ENCODE results near the gene TMEM100.

TMEM100 gene

DNA sequence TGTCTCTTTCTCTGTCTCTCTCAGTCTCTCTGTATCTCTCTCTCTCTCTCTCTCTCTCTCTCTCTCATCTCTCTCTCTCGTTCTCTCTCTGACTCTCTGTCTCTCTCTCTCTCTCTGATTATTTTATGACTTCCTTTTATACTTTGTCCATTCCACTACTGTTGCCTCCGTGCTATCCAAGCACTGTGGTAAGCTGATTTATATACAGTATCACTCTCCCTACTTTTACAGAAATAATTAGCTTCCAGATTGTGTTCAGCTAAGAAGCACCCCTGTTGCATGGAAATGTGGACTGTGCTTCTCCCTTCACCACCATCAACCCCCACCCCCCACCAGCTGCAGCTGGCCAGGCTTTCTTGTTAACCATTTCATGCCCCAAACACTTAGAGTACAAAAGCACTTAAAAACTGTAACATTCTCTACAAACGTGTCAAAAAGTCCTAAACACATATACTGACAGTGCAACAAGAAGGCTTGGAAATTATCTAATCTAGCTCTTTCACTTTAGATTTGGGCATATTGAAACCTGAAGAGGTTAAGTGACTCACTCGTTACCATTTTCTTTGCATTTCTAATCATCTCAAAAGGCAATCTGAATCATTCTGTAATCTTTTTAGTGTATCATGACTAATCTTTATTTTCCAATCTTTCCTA lies 11.6 kb upstream of the TMEM100 start:
- Histone ChIP-seq H3K36me3 (no peaks in the 10 kb centered on the region), H3K27ac (no peak overlapping the region), H3K4me3 (no peak overlapping the region), H3K9me3 (no peaks in the 10 kb centered on the region), H3K27me3 (no peaks in the 10 kb centered on the region), H3K4me1 (peaks cover 0 to 39% (median 10%) of the 10 kb centered on the region in 4 donors)
- DNase-seq, result no peak
- intact Hi-C loops (cut with DNase I; ENCODE audit: low total_unique reads), result no loop called here
- TF ChIP-seq, protein P1, sequence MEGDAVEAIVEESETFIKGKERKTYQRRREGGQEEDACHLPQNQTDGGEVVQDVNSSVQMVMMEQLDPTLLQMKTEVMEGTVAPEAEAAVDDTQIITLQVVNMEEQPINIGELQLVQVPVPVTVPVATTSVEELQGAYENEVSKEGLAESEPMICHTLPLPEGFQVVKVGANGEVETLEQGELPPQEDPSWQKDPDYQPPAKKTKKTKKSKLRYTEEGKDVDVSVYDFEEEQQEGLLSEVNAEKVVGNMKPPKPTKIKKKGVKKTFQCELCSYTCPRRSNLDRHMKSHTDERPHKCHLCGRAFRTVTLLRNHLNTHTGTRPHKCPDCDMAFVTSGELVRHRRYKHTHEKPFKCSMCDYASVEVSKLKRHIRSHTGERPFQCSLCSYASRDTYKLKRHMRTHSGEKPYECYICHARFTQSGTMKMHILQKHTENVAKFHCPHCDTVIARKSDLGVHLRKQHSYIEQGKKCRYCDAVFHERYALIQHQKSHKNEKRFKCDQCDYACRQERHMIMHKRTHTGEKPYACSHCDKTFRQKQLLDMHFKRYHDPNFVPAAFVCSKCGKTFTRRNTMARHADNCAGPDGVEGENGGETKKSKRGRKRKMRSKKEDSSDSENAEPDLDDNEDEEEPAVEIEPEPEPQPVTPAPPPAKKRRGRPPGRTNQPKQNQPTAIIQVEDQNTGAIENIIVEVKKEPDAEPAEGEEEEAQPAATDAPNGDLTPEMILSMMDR (IDR thresholded peaks at IDR 0.05), result no peak

DNA sequence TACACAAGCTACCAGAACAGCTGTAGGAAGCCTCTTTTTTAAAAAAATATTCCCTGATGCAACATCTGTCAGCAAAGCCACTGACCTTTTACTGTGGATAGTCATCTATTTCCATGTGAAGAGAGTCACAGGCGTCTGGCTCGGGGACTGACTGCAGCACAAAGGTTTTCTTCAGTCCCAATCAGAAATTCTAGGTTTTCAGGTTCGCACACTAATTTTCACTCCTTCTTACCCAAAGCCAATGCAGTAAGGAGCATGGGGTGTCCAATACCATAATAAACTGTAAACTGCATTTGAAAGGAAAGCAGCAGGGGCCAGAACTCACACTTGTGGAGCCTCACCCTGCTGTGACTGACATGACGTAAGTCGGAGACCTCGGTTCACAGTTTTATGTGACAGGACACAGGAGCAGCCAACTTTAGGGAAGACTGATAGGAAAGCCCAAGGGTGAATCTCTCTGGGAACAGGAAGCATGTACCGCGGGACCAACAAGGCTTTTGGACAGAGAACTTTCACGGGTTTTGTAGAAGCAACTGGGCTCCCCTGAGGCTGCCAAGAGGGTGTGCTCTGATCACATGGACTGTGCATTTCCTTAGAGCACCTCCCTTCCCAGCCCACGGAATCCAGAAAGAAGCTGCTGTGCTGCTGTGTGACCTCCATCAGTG lies 9.1 kb upstream of the TMEM100 start:
- H3K9me3 ChIP-seq, result no peaks in the 10 kb centered on the region
- intact Hi-C loops (cut with DNase I; ENCODE audit: low total_unique reads), result no loop called here
- H3K36me3 ChIP-seq, result no peaks in the 10 kb centered on the region
- peak overlapping the region in 1 of 2 donors; percentile 32 for H3K4me3 ChIP-seq
- H3K27me3 ChIP-seq, result no peaks in the 10 kb centered on the region
- peak overlapping the region; percentile 57 for H3K27ac ChIP-seq
- TF ChIP-seq, protein P1 (IDR thresholded peaks at IDR 0.05), result no peak
- peaks cover 0 to 56% (median 15%) of the 10 kb centered on the region in 4 donors for H3K4me1 ChIP-seq
- DNase-seq, result peak; percentile 83 to 84

DNA sequence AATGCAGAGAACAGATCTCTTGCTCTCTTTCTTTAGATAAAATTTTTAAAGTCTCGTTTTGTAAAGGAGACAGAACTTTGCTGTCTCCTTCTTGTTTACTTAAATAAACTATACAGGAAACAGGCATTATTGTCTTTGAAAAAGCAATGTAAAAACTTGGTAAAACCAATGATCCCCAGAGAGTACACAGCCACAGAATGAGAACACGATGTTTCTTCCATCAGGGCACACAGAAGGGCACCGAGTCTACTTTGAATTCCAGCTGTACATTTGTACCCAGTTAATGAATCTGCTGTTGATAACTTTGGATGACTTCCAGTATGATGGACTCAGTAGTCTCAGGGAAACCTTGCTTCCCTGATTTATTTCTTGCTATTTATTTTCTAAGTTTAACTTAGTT lies 8.1 kb upstream of the TMEM100 start:
- Histone ChIP-seq H3K36me3 (no peaks in the 10 kb centered on the region), H3K9me3 (no peaks in the 10 kb centered on the region), H3K27me3 (no peaks in the 10 kb centered on the region), H3K27ac (peak overlapping the region; percentile 57), H3K4me1 (peaks cover 0 to 65% (median 21%) of the 10 kb centered on the region in 4 donors), H3K4me3 (no peak overlapping the region)
- no peak for DNase-seq
- TF ChIP-seq, protein P1 (IDR thresholded peaks at IDR 0.05), result no peak
- intact Hi-C loops (cut with DNase I; ENCODE audit: low total_unique reads), result no loop called here

DNA sequence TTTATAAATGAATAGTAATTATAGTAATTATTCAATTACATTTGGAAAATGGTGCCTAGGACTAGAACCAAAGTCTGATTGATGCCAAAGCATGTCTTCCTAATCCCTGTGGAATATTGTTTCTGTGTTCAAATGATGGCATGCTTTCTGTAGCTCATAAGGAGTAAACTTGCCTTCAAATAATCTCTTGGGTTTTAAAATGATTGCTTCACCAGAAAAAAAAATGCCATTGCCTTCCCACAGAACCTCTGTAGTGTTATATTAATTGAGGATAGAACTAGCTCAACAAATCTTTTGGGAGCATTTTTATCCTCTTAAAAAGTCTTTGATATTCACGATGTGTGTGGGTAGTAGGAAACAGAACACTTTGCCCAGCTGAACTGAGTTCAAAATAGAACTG lies 7.7 kb upstream of the TMEM100 start:
- intact Hi-C loops (cut with DNase I; ENCODE audit: low total_unique reads), result no loop called here
- Histone ChIP-seq H3K27me3 (no peaks in the 10 kb centered on the region), H3K27ac (peak overlapping the region; percentile 57), H3K4me3 (no peak overlapping the region), H3K36me3 (no peaks in the 10 kb centered on the region), H3K4me1 (peaks cover 0 to 67% (median 21%) of the 10 kb centered on the region in 4 donors), H3K9me3 (no peaks in the 10 kb centered on the region)
- TF ChIP-seq, protein P1 (IDR thresholded peaks at IDR 0.05), result no peak
- no peak for DNase-seq

DNA sequence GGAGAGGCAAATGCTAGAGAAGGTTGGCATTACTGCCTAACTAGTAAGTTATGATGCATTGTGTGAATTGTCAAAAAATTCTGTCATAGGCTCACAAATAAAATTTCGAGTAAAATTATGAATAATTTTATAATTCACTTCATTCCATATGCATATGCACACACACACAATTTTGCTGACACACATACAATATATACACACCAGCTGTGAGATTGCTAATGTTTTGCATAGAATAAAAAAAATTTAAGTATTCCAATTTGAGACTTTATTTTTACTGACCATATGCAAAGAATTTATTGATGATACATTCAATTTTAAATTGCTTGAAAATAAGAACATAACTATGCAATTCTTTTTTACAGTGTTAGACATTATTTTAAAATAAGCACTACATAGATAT lies 6.8 kb upstream of the TMEM100 start:
- H3K27me3 ChIP-seq, result no peaks in the 10 kb centered on the region
- TF ChIP-seq, protein P1 (IDR thresholded peaks at IDR 0.05), result no peak

More for the DNA sequence above, 6.8 kb upstream of the TMEM100 start:
- intact Hi-C loops (cut with DNase I; ENCODE audit: low total_unique reads), result no loop called here
- H3K36me3 ChIP-seq, result no peaks in the 10 kb centered on the region
- H3K27ac ChIP-seq, result peak overlapping the region in 1 of 2 donors; percentile 34
- no peaks in the 10 kb centered on the region for H3K9me3 ChIP-seq
- DNase-seq, result no peak
- peaks cover 0 to 71% (median 21%) of the 10 kb centered on the region in 4 donors for H3K4me1 ChIP-seq
- no peak overlapping the region for H3K4me3 ChIP-seq

All from tibial artery (tissue), 4 donors.